Left renal pelvis (tissue), 4 donors: ENCODE results near the gene CMTM7. TPM values are rescaled to one million over a fixed set of nuclear protein-coding genes. Genes with fewer than 3 reads are reported as not detected.

Experiments used
- DNase-seq, 4 donors: peaks; one replicate each; pipeline ENCODE4 v3.0.0-alpha.2; 2013; ENCODE audit warnings: low read depth in 4 of 4, low spot score in 3 of 4
- polyA plus RNA-seq, 4 donors: library from polyadenylated mRNA; unstranded; fragments of 120-200 nt; gene quantifications; one replicate each; pipeline ENCODE4 v1.2.1, GENCODE V29; 2013; ENCODE audit not compliant: insufficient read length in 4 of 4

Gene CMTM7
- polyA plus RNA-seq, 4 donors = 29.1 to 53.8 (median 43.1) TPM

- no peak for DNase-seq
Measured at GRCh38 chr3:32481791-32482631, 90.4 kb downstream of the CMTM7 start.

- no peak for DNase-seq
Measured at GRCh38 chr3:32482693-32483092, 91.0 kb downstream of the CMTM7 start.

- DNase-seq = no peak
Measured at GRCh38 chr3:32483772-32484171, 92.1 kb downstream of the CMTM7 start.

DNA sequence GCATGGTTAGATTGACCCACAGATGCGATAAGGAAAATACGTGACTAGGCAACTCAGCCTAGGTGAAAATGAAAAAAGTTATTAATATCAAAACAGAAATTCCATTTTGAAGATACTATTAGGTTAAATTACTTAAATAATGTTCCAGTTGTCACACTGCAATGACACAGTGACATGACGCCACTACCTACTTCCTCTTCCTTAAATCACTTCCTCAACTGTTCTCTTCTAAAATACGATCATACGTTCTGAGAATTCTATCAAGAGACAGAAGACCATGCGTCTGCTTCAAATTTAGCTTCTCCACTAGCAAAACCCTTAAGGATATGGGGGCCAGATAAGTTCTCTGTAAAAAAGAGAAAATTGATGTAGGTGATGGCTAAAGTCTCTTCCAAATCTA, 92.8 kb downstream of the CMTM7 start:
- DNase-seq = no peak

GRCh38 chr3:32487781-32488473, 96.3 kb downstream of the CMTM7 start:
- DNase-seq = no peak

- no peak for DNase-seq
Measured at GRCh38 chr3:32488474-32489008, 96.9 kb downstream of the CMTM7 start.

DNA sequence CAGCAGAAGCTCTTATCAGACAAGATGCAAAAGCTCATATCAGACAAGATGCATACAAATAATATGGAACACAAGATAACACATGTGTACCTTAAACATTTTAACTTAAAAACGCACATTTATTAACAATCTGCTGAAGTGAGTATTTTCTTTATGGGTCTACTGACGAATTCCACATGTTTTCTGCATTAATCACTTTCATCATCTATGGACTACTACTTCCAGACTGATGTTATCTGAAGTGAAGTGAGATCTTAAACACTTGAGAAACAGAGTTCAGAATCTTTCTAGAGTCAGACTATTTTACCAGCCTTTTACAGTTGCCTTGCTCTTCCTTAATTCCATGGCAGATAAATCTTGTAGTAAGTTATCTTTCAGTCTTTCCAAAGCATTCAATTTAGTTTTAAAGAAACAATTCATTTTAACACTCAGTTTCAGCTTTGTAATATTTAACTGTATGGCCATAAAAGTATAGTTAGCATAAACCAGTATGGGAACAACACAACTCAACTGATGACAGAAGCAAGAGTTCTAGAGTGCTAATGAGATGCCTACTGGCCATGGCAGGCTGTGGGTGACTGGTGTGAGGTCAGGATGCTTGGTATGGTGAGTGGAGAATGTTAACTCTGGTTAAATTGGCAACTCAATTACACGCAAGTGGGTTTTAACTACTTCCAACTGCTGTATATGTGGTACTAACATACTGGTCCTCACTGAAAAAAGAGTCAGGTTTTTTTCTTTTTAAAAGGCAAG, 101.2 kb downstream of the CMTM7 start:
- DNase-seq = no peak

- no peak for DNase-seq
Measured at GRCh38 chr3:32493437-32494414, 102.1 kb downstream of the CMTM7 start.

GRCh38 chr3:32495085-32495484, 103.4 kb downstream of the CMTM7 start:
- DNase-seq = no peak

- no peak for DNase-seq
Measured at GRCh38 chr3:32495609-32496008, 104.0 kb downstream of the CMTM7 start.

DNA sequence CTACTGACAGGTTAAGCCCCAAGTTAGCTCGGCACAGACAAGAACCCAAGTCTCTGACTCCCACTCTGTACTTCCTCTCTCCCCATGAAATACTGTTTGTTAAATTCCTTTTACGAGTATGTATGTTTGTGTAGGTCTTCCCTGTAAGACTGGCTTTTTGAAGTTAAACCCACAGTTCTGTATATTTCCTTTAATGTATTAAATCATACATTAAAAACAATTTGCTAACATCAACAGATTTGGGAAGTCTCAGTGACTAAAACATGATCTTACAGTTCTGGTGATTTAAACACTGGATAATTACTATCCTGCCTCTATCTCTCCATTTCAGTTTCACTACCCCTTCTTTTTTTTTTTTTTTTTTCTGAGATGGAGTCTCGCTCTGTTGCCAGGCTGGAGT, 106.6 kb downstream of the CMTM7 start:
- no peak for DNase-seq

GRCh38 chr3:32498992-32499391, 107.3 kb downstream of the CMTM7 start:
- no peak for DNase-seq

DNA sequence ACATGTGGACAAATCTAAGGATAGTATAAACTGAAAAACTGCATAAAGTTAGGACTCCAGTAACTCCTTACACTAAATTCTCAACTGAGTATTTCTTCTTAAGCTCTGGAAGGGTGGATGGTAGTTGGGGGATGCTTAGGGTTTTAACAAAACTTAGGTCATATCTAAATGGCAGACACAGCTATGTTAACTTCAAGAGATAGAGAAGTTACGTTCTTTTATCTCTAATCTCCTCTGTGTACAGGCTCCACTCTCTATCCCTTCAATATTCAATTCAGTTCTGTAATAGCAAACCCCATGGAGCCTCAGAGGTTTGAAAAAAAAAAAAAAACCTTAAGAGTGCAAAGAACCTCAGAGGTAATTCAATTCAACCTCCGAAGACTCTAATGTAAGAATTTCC, 107.9 kb downstream of the CMTM7 start:
- DNase-seq = no peak

GRCh38 chr3:32500231-32500630, 108.6 kb downstream of the CMTM7 start:
- no peak for DNase-seq

GRCh38 chr3:32500880-32501782, 109.5 kb downstream of the CMTM7 start:
- DNase-seq = no peak

- DNase-seq = no peak
Measured at GRCh38 chr3:32501783-32502117, 110.1 kb downstream of the CMTM7 start.

GRCh38 chr3:32502118-32502945, 110.7 kb downstream of the CMTM7 start, which contains the start of gene CMTM6:
Gene CMTM6, minus strand, starts transcription at chr3:32502852. Its CDS starts 107 bp downstream, at chr3:32502745.
- DNase-seq = peak; percentile 62 to 78 (median 68)

DNA sequence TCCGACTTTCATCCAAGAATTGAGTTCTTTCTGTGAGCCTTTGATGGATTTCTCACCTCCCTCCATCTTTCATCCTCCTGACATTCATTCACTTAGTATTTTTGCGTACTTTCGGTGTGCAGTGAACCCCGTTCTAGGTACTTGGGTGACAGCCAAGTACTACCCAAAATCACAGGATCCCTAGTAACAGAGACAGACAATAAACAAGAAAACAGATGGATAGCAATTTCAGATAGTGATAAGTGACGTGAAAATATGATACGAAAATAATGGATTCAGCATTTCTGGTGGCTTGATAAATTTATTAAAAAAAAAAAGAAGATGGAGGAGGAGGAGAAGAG, 111.3 kb downstream of the CMTM7 start:
- DNase-seq = no peak
